Upper lobe of right lung (tissue), 1 donor: ENCODE data around the gene PFDN1. TPM values are rescaled to one million over a fixed set of nuclear protein-coding genes. Genes with fewer than 3 reads are reported as not detected.

ENCODE experiments used
- ATAC-seq: fragments of 200-7000 bp; cut with Tn5 transposase; one replicate; pipeline ENCODE4 v1.9.1; 2020; ENCODE audit warnings: mild to moderate bottlenecking, moderate library complexity
- DNase-seq: peaks from one replicate; pipeline ENCODE4 v3.0.0-alpha.2; 2020
- H3K27ac ChIP-seq: fragments of 200-600 bp; one replicate; pipeline ENCODE4 v1.8.0; 2022
- H3K27me3 ChIP-seq: fragments of 200-600 bp; one replicate; pipeline ENCODE4 v1.8.0; 2022; ENCODE audit warnings: mild to moderate bottlenecking
- H3K36me3 ChIP-seq: fragments of 200-600 bp; one replicate; pipeline ENCODE4 v1.8.0; 2022
- H3K4me1 ChIP-seq: fragments of 200-600 bp; one replicate; pipeline ENCODE4 v1.8.0; 2022
- H3K4me3 ChIP-seq: fragments of 200-600 bp; one replicate; pipeline ENCODE4 v1.8.0; 2022; ENCODE audit warnings: mild to moderate bottlenecking
- H3K9me3 ChIP-seq: fragments of 200-600 bp; one replicate; pipeline ENCODE4 v1.8.0; 2022
- intact Hi-C: fragments of 100-400 bp; cut with DNase I; formaldehyde crosslinking; loops from one replicate; pipeline ENCODE4 v1.11.0; 2022
- total RNA-seq: library from RNA; stranded (reverse); fragmentation: NEBNext Ultra II Directional; extraction: Animal tissue kit (Norgen Biotek cat#: 25700); gene quantifications from one replicate; pipeline ENCODE4 v1.2.1, GENCODE V29; 2021
- TF ChIP-seq, protein P1 (sequence below): fragments of 200-600 bp; IDR thresholded peaks from one replicate; pipeline ENCODE4 v1.8.0; 2022; ENCODE audit warnings: antibody characterized with exemption
- donor health status: DM: no; HTN: yes; CAD: no; lungs with severe emphysema.

The PFDN1 gene
- total RNA-seq, 1 donor from 2014 or later = 54.0 TPM

DNA sequence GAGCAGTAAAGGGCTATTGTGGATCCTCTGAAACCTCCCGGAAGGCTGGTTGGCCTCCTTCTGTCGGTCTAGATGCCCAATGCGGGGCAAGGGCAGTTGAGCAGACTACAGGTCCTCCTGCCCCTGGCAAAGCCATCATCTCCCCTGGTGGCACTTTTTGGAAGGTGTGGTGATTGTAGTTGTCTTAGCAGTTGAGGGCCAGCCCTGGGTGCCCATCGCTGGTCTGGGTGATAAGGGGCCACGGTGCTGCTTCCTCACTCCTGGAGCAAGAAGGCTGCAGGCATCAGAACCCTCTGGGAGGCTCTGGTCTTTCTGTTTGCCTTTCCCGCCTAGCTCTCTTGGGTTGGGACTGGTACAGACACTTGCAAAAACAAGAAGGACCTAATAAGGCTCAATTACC, 64.1 kb downstream of the PFDN1 start:
- Histone ChIP-seq H3K27ac (no peak overlapping the region), H3K4me3 (no peak overlapping the region), H3K36me3 (peaks cover 6% of the 10 kb centered on the region), H3K4me1 (peaks cover 38% of the 10 kb centered on the region), H3K9me3 (no peaks in the 10 kb centered on the region), H3K27me3 (no peaks in the 10 kb centered on the region)
- DNase-seq (no peak), ATAC-seq (no peak)
- intact Hi-C loops = no loop called here
- TF ChIP-seq, protein P1, sequence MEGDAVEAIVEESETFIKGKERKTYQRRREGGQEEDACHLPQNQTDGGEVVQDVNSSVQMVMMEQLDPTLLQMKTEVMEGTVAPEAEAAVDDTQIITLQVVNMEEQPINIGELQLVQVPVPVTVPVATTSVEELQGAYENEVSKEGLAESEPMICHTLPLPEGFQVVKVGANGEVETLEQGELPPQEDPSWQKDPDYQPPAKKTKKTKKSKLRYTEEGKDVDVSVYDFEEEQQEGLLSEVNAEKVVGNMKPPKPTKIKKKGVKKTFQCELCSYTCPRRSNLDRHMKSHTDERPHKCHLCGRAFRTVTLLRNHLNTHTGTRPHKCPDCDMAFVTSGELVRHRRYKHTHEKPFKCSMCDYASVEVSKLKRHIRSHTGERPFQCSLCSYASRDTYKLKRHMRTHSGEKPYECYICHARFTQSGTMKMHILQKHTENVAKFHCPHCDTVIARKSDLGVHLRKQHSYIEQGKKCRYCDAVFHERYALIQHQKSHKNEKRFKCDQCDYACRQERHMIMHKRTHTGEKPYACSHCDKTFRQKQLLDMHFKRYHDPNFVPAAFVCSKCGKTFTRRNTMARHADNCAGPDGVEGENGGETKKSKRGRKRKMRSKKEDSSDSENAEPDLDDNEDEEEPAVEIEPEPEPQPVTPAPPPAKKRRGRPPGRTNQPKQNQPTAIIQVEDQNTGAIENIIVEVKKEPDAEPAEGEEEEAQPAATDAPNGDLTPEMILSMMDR = no peak

DNA sequence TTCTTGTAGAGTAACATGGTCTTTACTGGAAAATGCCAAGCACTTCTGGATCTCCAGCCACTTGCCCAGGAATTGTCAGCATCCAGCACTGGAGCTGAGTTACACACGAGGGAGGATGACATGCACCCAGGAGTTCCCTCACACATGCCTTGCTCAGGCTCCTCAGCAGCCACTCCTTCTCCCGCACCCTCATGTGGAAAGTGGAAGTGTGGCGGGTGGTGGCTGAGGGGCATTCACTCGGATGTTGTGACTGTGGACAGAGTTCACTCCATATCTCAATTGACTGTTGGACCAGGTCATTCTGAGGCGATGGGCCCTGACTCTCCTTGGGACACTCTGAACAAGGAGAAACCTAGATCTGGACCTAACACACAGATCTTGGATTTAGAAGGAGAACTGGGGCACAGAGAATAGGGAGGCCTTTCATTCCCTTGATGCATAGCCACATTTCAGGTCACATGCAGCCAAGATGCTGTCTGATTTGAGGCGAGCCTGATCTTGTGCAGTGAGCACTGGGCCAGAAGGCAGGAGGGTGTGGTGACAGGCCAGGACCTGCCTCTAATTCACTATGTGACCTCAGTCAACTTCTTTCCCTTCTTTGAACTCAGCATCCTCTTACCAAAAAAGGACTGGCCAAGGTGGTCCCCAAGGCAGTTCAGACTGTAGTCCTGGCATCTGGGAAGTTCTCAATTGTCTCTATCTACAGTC, 65.9 kb downstream of the PFDN1 start:
- intact Hi-C loops = no loop called here
- no peak overlapping the region for H3K27ac ChIP-seq
- no peak for DNase-seq

DNA sequence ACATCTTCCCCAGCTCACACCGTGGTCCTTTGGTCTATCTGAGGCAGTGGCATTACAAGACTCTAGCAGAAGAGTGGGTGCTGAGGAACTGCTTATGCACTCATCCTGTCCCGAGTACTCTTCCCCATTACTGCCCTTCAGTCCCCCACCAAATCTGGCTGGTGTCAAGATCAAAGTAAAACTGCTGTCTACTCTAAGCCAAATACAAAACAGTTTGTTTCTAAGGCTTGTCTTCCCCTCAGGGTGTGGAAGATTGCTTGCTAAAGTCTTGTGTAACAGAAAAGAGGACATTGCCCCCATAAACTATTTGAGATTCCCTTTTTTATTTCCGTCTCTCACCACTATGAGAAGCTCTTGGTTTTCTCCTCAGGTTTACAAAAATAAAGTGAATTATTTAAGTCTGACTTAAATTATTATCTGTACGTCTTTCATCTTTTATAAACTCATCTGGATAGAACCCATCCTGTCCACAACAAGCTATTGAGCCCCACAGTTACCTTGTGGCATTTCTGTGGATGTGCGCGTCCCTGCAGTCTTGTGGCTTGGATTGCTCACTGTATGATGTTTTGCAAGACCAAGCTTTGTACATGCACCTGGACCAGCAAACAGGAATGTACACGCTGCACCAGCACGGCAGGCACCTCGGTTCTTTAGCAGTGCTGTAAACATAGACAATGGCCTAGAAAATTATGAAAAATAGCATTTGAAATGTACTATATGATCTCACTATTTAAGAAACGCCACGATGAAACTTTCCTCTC, 66.9 kb downstream of the PFDN1 start:
- Histone ChIP-seq H3K4me1 (peaks cover 18% of the 10 kb centered on the region), H3K9me3 (no peaks in the 10 kb centered on the region), H3K36me3 (no peaks in the 10 kb centered on the region), H3K27ac (no peak overlapping the region), H3K4me3 (no peak overlapping the region), H3K27me3 (no peaks in the 10 kb centered on the region)
- ATAC-seq (peak; percentile 41), DNase-seq (no peak)
- intact Hi-C loops = no loop called here
- TF ChIP-seq, protein P1 = no peak

More for the DNA sequence above, 65.9 kb downstream of the PFDN1 start:
- TF ChIP-seq, protein P1 = no peak
- Histone ChIP-seq H3K27me3 (no peaks in the 10 kb centered on the region), H3K4me1 (peaks cover 29% of the 10 kb centered on the region), H3K36me3 (no peaks in the 10 kb centered on the region), H3K4me3 (no peak overlapping the region), H3K9me3 (no peaks in the 10 kb centered on the region)
- peak; percentile 13 for ATAC-seq

DNA sequence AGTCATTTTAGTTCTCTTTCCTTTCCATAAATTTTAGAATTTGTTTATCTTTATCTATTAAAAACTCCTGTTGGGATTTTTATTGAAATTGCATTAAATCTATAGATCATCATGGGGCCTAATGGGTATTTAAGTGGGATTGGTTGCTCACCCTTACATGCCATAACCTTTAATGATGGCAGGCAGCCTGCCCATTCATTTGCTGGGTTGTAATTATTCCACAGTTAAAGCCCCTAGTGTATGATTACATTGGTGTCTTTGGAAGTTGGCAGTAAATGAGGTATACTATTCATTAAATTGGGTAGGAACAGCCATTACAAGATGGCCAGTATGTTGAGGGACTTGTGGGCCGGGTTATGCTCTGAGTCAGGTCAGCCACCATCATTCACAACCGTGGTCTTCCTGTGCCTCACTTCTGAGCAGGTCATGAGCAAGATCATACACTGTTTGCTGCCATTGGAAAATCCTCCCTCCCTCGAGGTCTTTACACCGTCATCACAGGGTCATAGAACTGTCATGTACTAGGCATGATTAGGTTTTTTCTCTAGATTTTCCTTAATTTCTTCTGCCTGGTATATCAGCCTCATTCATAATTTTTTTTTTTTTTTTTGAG, 68.4 kb downstream of the PFDN1 start:
- H3K9me3 ChIP-seq = no peaks in the 10 kb centered on the region
- H3K27me3 ChIP-seq = no peaks in the 10 kb centered on the region
- TF ChIP-seq, protein P1 = no peak
- ATAC-seq = no peak
- no peak for DNase-seq
- no peaks in the 10 kb centered on the region for H3K36me3 ChIP-seq
- intact Hi-C loops = no loop called here
- H3K4me1 ChIP-seq = peaks cover 10% of the 10 kb centered on the region
- no peak overlapping the region for H3K4me3 ChIP-seq
- no peak overlapping the region for H3K27ac ChIP-seq

DNA sequence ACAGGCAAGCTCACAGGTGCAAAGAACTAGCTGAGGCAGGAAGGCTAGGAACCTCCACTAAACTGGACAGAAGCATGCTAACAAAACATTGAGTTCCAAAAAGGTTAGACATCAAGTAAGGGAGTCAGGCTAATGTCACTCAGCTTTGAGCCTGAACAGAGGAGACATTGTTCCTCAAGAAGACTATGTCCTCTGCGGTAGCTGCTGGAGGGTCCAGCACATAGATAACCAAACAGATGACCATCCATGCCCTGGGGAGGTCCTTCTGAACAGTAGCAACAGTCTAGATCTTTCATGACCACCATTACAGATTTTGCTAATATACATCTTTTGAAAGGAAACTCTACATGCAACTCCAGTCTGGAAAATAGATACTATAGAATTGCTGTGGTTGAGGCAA, 70.2 kb downstream of the PFDN1 start:
- TF ChIP-seq, protein P1 = no peak
- intact Hi-C loops = no loop called here
- DNase-seq (no peak), ATAC-seq (no peak)
- H3K4me1 ChIP-seq = peaks cover 10% of the 10 kb centered on the region
- no peaks in the 10 kb centered on the region for H3K9me3 ChIP-seq
- H3K27ac ChIP-seq = no peak overlapping the region
- no peaks in the 10 kb centered on the region for H3K36me3 ChIP-seq
- H3K27me3 ChIP-seq = no peaks in the 10 kb centered on the region
- H3K4me3 ChIP-seq = no peak overlapping the region
